Thyroid gland (tissue), 4 donors: ENCODE data around the gene PCDHGA1. TPM values are rescaled to one million over a fixed set of nuclear protein-coding genes. Genes with fewer than 3 reads are reported as not detected.
"Not testable (repeated sequence)": the region's sequence is repeated elsewhere in the genome, so short reads cannot be mapped to it uniquely, and the experiment has no call there.

Experiments used
- DNase-seq, 2 donors: peaks; one replicate each; pipeline ENCODE4 v3.0.0-alpha.2; 2019
- H3K27ac ChIP-seq, 3 donors: fragments of 200-600 bp; sonication (generic); 1 replicate in 2 of 3; 2 replicates in 1 of 3; pipeline ENCODE4 v1.5.1; 2016 to 2019; ENCODE audit warnings: mild to moderate bottlenecking in 1 of 3, moderate library complexity in 1 of 3
- H3K27me3 ChIP-seq: fragments of 200-600 bp; sonication (generic); one replicate; pipeline ENCODE4 v1.5.1; 2019
- H3K36me3 ChIP-seq, 2 donors: fragments of 200-600 bp; sonication (generic); one replicate each; pipeline ENCODE4 v1.5.1; 2016 to 2019
- H3K4me1 ChIP-seq, 2 donors: fragments of 200-600 bp; sonication (generic); one replicate each; pipeline ENCODE4 v1.5.1; 2017 to 2019
- H3K4me3 ChIP-seq, 3 donors: fragments of 200-600 bp; sonication (generic); replicated peaks in 1 of 3; 1 replicate in 2 of 3; 2 replicates in 1 of 3; pipeline ENCODE4 v1.5.1; 2016; ENCODE audit warnings: mild to moderate bottlenecking in 1 of 3
- H3K9me3 ChIP-seq: fragments of 200-600 bp; sonication (generic); one replicate; pipeline ENCODE4 v1.5.1; 2017
- CTCF ChIP-seq, 6 experiments: fragments of 200-600 bp in 3 of 6; fragments of 450-650 bp in 3 of 6; sonication (generic) in 3 of 6; IDR thresholded peaks; one replicate each; pipeline ENCODE4 v1.5.1; 2016 to 2019; ENCODE audit warnings: antibody characterized with exemption in 6 of 6, mild to moderate bottlenecking in 2 of 6, inconsistent platforms in 1 of 6, moderate library complexity in 1 of 6
- POLR2A ChIP-seq, 2 donors: fragments of 450-650 bp; IDR thresholded peaks; one replicate each; pipeline ENCODE4 v1.6.1; 2017; ENCODE audit warnings: antibody characterized with exemption in 2 of 2, mild to moderate bottlenecking in 2 of 2, moderate library complexity in 1 of 2
- WGBS, 2 donors: methylation state at CpG; one replicate each; pipeline ENCODE4 v1.1.5; 2017; 5-methylcytosine and 5-hydroxymethylcytosine counted together
- intact Hi-C: fragments of 100-400 bp; cut with DNase I; formaldehyde crosslinking; loops from one replicate; pipeline ENCODE4 v1.15.1; 2023
- total RNA-seq, 4 donors: library from RNA; depleted of rRNA; stranded (reverse); fragments of >200 nt; gene quantifications; one replicate each; pipeline ENCODE4 v1.2.3, GENCODE V29; 2016

PCDHGA1 gene
- total RNA-seq = 1 to 10 TPM in 2 of 4 donors, under 1 TPM in 2; 0.40 to 1.3 (median 0.87) TPM

DNA sequence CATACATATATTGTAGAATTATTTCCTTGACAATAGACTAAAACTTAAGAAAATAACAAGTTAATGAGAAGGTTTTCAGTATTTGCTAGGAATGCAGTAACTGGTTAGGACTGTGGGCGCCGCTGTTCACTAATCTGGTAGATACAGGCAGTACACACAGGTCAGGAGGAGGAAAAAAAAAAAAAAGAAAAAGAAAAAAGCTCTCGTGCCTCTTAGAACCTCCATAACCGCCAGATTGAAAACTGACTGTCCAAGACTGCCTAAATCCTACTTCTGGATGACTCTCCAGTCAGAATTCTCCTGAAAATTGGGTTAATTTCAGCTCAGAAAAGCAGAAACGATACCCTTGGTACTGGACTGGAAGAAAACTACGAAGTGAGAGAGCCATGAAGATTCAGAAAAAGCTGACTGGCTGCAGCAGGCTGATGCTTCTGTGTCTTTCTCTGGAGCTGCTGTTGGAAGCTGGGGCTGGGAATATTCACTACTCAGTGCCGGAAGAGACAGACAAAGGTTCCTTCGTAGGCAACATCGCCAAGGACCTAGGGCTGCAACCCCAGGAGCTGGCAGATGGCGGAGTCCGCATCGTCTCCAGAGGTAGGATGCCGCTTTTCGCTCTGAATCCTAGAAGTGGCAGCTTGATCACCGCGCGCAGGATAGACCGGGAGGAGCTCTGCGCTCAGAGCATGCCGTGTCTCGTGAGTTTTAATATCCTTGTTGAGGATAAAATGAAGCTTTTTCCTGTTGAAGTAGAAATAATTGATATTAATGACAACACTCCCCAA is at the start of gene PCDHGA1:
Gene PCDHGA1, plus strand, starts transcription at position 216 of the 782 bp plus-strand sequence.
- H3K4me1 ChIP-seq = no peaks in the 10 kb centered on the region
- intact Hi-C loops = no loop called here
- no peaks in the 10 kb centered on the region for H3K9me3 ChIP-seq
- H3K27me3 ChIP-seq = no peaks in the 10 kb centered on the region
- TF ChIP-seq POLR2A (IDR thresholded peaks at IDR 0.05) = no peak
- peak in 2 of 6 experiments; percentile 16 to 17 for TF ChIP-seq CTCF (IDR thresholded peaks at IDR 0.05)
- H3K4me3 ChIP-seq = no peak within 1 kb of the TSS
- no peak within 1 kb of the TSS for H3K27ac ChIP-seq
- 19 to 28% methylated on average over 21 of the region's 21 CpGs for WGBS, 2 donors
- DNase-seq = no peak
- no peaks in the 10 kb centered on the region for H3K36me3 ChIP-seq

GRCh38 chr5:141298376-141298775 is 31.9 kb upstream of the PCDHGA1 start:
- H3K36me3 ChIP-seq = no peaks in the 10 kb centered on the region
- intact Hi-C loops = no loop called here
- H3K9me3 ChIP-seq = no peaks in the 10 kb centered on the region
- no peak overlapping the region for H3K4me3 ChIP-seq
- H3K27me3 ChIP-seq = no peaks in the 10 kb centered on the region
- no peak for DNase-seq
- no peak overlapping the region for H3K27ac ChIP-seq
- no peak for TF ChIP-seq CTCF (IDR thresholded peaks at IDR 0.05)
- TF ChIP-seq POLR2A (IDR thresholded peaks at IDR 0.05) = no peak
- H3K4me1 ChIP-seq = no peaks in the 10 kb centered on the region
- WGBS, 2 donors = 93 to 95% methylated on average over 4 of the region's 4 CpGs

GRCh38 chr5:141303756-141304155 is 26.6 kb upstream of the PCDHGA1 start, which contains the start of gene SLC25A2:
TSS of gene SLC25A2 (minus strand) at chr5:141304049. CDS start at chr5:141303865, 184 bp downstream.
- Histone ChIP-seq H3K9me3 (no peaks in the 10 kb centered on the region), H3K4me1 (no peaks in the 10 kb centered on the region), H3K27me3 (no peaks in the 10 kb centered on the region), H3K36me3 (no peaks in the 10 kb centered on the region), H3K27ac (no peak within 1 kb of the TSS), H3K4me3 (no peak within 1 kb of the TSS)
- TF ChIP-seq POLR2A (IDR thresholded peaks at IDR 0.05) (no peak), CTCF (IDR thresholded peaks at IDR 0.05) (no peak)
- no peak for DNase-seq
- WGBS, 2 donors = 30 to 50% methylated on average over 2 to 22 of the region's 36 CpGs
- intact Hi-C loops = no loop called here

- intact Hi-C loops = no loop called here
- Histone ChIP-seq H3K27ac (no peak overlapping the region), H3K4me1 (no peaks in the 10 kb centered on the region), H3K27me3 (no peaks in the 10 kb centered on the region), H3K9me3 (no peaks in the 10 kb centered on the region), H3K36me3 (no peaks in the 10 kb centered on the region), H3K4me3 (no peak overlapping the region)
- TF ChIP-seq CTCF (IDR thresholded peaks at IDR 0.05) (no peak), POLR2A (IDR thresholded peaks at IDR 0.05) (no peak)
- WGBS, 2 donors = 93 to 100% methylated on average over 1 of the region's 1 CpG
- DNase-seq = no peak
Measured at GRCh38 chr5:141306630-141307029, 23.7 kb upstream of the PCDHGA1 start.

DNA sequence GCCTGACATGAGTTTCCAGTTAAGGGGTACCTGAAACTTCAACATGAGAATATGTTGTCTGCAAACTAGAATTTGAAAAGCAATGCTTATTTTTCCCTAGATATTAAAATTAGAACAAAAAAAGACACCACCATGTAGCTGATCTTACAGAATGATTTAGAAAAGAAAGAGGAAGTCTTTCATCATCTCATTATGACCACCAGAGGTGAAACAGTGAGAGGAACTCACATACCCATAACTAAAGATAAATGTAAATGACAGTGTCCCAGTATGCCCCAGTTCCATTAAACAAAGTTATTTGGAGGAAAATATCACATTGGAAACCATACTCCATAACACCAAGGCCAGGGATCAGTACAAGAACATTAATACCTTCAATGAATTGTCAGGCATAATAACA is 16.6 kb upstream of the PCDHGA1 start:
- Histone ChIP-seq H3K27me3 (no peaks in the 10 kb centered on the region), H3K4me1 (no peaks in the 10 kb centered on the region), H3K4me3 (no peak overlapping the region), H3K27ac (no peak overlapping the region), H3K9me3 (peaks cover 1% of the 10 kb centered on the region), H3K36me3 (peaks cover 5 to 7% of the 10 kb centered on the region in 2 donors)
- DNase-seq = no peak
- TF ChIP-seq CTCF (IDR thresholded peaks at IDR 0.05) = no peak
- no peak for TF ChIP-seq POLR2A (IDR thresholded peaks at IDR 0.05)
- intact Hi-C loops = no loop called here

DNA sequence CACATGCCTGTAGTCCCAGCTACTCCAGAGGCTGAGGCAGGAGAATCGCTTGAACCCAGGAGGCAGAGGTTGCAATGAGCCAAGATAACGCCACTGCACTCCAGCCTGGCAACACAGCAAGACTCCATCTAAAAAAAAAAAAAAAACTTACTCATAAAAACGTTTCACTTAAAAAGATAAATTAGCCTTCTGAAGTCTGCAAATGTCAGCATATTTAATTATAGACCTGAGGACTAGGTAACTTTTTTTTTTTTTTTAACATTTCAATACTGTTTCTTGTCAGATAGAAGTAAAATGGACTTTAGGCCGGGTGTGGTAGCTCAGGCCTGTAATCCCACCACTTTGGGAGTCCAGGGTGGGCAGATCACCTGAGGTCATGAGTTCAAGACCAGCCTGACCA is 13.4 kb upstream of the PCDHGA1 start:
- not testable (repeated sequence) for DNase-seq, H3K4me3 ChIP-seq, H3K27me3 ChIP-seq, H3K4me1 ChIP-seq, H3K27ac ChIP-seq
- intact Hi-C loops = loop anchor here (5.0 kb wide), 1 partner anchor 60 kb away; no protein-coding TSS in a partner anchor
- peaks cover 14 to 18% of the 10 kb centered on the region in 2 donors for H3K36me3 ChIP-seq
- H3K9me3 ChIP-seq = peaks cover 12% of the 10 kb centered on the region
- 94 to 95% methylated on average over 4 of the region's 4 CpGs for WGBS, 2 donors
